ENCODE measurements around the gene AGPS.
"Not testable (repeated sequence)": the region's sequence is repeated elsewhere in the genome, so short reads cannot be mapped to it uniquely, and the experiment has no call there.

AGPS gene

GRCh38 chr2:177529166-177529565, 136.6 kb downstream of the AGPS start:
- DNase-seq (ENCODE audit: low spot score), result no peak

GRCh38 chr2:177530561-177530960, 138.0 kb downstream of the AGPS start:
- no peak for DNase-seq (ENCODE audit: low spot score)

- no peak for DNase-seq (ENCODE audit: low spot score)
Observed at GRCh38 chr2:177531706-177532105, 139.1 kb downstream of the AGPS start.

- no peak for DNase-seq (ENCODE audit: low spot score)
Observed at GRCh38 chr2:177532567-177532966, 140.0 kb downstream of the AGPS start.

- no peak for DNase-seq (ENCODE audit: low spot score)
Observed at GRCh38 chr2:177533253-177533652, 140.7 kb downstream of the AGPS start.

- no peak for DNase-seq (ENCODE audit: low spot score)
Observed at GRCh38 chr2:177535000-177535399, 142.4 kb downstream of the AGPS start.

GRCh38 chr2:177535958-177536504, 143.5 kb downstream of the AGPS start:
- no peak for DNase-seq (ENCODE audit: low spot score)

GRCh38 chr2:177537213-177537612, 144.6 kb downstream of the AGPS start:
- DNase-seq (ENCODE audit: low spot score), result no peak

GRCh38 chr2:177537636-177538035, 145.1 kb downstream of the AGPS start:
- no peak for DNase-seq (ENCODE audit: low spot score)

GRCh38 chr2:177538323-177538722, 145.8 kb downstream of the AGPS start:
- no peak for DNase-seq (ENCODE audit: low spot score)

- DNase-seq (ENCODE audit: low spot score), result no peak
Observed at GRCh38 chr2:177540283-177540682, 147.7 kb downstream of the AGPS start.

GRCh38 chr2:177541258-177541991, 148.9 kb downstream of the AGPS start:
- DNase-seq (ENCODE audit: low spot score), result no peak

- no peak for DNase-seq (ENCODE audit: low spot score)
Observed at GRCh38 chr2:177542396-177542795, 149.8 kb downstream of the AGPS start.

- DNase-seq (ENCODE audit: low spot score), result no peak
Observed at GRCh38 chr2:177543007-177543760, 150.6 kb downstream of the AGPS start.

GRCh38 chr2:177545143-177545542, 152.6 kb downstream of the AGPS start:
- DNase-seq (ENCODE audit: low spot score), result no peak

- DNase-seq (ENCODE audit: low spot score), result no peak
Observed at GRCh38 chr2:177545981-177546585, 153.5 kb downstream of the AGPS start.

- no peak for DNase-seq (ENCODE audit: low spot score)
Observed at GRCh38 chr2:177547122-177547521, 154.5 kb downstream of the AGPS start.

- no peak for DNase-seq (ENCODE audit: low spot score)
Observed at GRCh38 chr2:177547772-177548171, 155.2 kb downstream of the AGPS start.

- DNase-seq (ENCODE audit: low spot score), result no peak
Observed at GRCh38 chr2:177548636-177549035, 156.1 kb downstream of the AGPS start.

- no peak for DNase-seq (ENCODE audit: low spot score)
Observed at GRCh38 chr2:177549171-177549570, 156.6 kb downstream of the AGPS start.

- no peak for DNase-seq (ENCODE audit: low spot score)
Observed at GRCh38 chr2:177550264-177551200, 158.0 kb downstream of the AGPS start.

- not testable (repeated sequence) for DNase-seq (ENCODE audit: low spot score)
Observed at GRCh38 chr2:177551360-177551759, 158.8 kb downstream of the AGPS start.
